Inflammatory macrophage (primary cell): ENCODE measurements around the gene FUNDC2.
A peak's percentile ranks its signal among the peaks of the same experiment; 100 is the strongest.
"Not testable (repeated sequence)": the region's sequence is repeated elsewhere in the genome, so short reads cannot be mapped to it uniquely, and the experiment has no call there.

ENCODE experiments used
- DNase-seq, 2 donors: peaks; one replicate each; pipeline ENCODE4 v3.0.0-alpha.2; 2020 to 2022
- total RNA-seq, 18 experiments: gene quantifications; one replicate each; lab custom pipeline; 2026; ENCODE audit warnings: mixed read lengths in 6 of 18, inconsistent platforms in 2 of 18; lab: John Stamatoyannopoulos, UW

FUNDC2 gene, protein sequence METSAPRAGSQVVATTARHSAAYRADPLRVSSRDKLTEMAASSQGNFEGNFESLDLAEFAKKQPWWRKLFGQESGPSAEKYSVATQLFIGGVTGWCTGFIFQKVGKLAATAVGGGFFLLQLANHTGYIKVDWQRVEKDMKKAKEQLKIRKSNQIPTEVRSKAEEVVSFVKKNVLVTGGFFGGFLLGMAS
- total RNA-seq, result 36.0 to 73.6 (median 53.9) reads per million in 18 experiments

DNA sequence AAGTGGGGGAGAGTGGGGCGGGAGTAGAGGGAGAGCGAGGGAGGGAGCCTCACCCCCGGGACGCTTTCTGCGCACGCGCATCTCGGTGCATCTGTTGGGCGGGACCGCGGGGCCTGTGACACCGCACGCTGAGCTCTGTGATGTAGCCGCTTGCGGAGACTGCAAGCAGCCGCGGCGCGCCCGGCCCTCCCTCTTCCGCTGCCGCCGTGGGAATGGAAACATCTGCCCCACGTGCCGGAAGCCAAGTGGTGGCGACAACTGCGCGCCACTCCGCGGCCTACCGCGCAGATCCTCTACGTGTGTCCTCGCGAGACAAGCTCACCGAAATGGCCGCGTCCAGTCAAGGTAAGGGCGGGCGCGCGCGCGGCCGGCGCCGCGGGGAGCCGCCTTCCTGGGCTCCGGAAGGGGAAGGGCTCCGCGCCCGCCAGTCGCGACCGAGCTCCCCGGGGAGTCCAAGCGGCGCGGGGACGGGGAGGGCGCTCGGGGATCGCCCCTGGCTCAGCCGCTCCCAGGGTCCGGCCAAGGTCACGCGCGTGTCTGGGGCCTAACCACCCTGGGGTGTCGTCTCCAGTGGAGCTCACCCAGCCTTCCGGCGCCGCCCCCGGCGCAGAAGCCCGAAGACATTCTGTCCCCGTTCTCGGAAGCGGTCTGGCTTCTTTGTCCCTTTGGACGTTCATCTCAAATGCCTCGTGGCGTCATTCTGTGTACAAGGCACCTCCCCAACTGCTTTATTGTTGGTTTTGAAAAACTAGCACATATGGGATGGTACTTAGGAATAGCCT, at the start of gene FUNDC2:
FUNDC2 (plus strand) TSS at position 118 of the 782 bp plus-strand sequence; CDS start at position 213, 95 bp downstream.
- DNase-seq, result peak; percentile 93 to 95

DNA sequence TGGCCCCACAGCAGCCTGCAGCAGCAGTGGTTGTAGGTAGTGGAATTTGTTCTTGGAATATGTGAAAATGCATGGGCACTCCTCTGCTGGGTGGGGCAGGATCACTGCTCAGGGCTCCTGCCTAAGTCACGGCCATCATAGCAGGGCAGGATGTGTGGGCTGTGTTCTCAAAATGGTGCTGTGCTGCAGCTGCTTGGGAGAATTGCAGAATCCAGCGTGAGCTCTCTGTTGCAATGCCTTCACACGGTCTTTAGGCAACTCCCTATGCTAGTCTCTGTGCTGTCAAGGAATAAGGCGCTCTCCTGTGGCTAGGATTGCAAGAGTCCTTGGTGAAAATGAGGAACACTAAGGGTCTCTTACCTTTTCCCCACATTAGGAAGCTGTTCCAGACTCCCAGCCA, 47.0 kb upstream of the FUNDC2 start:
- DNase-seq, result peak; percentile 76 to 87

DNA sequence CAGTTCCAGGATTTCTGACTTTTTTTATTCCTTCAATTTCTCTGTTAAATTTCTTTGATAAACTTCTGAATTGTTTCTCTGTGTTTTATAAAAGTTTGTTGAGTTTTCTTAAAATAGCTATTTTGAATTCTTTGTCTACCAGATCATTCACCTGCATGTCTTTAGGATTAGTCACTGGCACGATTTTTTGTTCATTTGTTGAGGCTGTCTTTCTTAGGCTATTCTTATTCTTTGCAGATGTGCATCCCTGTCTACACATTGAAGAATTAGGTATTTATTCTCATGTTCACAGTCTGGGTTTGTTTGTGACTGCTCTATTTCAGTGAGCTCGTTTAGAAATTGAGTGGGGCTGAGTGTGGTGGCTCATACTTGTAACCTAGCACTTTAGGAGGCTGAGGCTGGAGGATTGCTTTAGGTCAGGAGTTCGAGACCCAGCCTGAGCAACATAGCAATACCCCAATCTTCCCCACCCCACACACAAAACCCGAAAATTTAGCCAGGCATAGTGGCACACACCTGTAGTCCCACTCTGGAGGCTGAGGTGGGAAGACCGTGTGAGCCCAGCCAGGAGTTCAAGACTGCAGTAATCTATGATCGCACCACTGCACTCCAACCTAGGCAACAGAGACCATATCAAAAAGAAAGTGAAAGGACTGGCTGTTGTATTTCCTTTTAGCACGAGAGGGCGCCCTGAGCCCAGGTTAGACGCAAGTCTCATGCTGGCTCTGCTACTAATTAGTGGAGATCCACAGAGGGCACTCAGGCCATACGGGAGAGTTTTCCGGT, 46.1 kb upstream of the FUNDC2 start:
- peak; percentile 80 to 83 for DNase-seq

DNA sequence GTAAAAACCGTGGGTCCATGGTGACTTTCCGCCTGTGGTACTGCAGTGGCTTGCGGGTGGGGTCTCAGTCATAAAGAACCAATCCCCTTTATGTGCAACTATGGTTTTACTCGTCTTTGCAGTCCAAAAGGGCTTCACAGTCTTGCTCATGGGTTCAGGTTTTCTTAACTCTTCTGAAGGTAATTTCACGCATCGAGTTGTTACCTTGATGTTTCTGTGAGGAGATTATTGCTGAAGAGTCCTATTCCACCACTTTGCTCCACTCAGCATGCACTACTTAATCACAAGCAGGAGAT, 45.6 kb upstream of the FUNDC2 start:
- no peak for DNase-seq

DNA sequence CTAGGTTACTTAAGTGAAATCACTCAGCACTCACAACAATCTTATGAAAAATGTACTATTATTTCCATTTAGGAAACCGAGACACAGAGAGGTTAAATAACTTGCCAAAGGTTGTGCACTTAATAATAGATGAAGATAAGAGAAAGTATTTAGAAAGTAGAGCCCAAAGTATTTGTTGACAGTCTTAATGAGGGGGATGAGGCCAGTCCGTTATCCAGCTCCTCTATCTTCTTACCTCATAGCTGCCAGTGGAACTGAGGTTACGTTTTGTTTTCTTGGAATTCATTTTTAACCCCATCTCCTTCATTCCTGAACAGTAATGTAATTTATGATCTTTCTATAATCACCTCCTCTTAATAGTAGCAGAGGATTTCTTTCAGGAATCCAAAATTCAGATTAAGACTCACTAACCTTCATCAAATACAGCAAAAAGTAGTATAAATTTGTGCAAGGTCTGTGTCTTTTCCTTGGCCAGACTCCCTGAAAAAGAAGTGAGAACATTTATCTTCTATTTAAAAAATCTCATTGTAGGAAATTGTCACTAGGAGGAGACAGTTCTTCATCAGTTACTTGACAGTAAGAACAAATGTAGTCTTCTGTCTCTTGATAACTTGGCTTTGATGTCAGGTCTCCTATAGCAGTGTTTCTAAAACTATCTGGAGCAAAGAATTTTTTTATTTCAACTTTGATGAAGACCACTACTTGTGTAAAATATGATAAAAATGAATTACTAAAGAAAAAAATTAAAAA, 39.6 kb upstream of the FUNDC2 start:
- DNase-seq, result no peak

DNA sequence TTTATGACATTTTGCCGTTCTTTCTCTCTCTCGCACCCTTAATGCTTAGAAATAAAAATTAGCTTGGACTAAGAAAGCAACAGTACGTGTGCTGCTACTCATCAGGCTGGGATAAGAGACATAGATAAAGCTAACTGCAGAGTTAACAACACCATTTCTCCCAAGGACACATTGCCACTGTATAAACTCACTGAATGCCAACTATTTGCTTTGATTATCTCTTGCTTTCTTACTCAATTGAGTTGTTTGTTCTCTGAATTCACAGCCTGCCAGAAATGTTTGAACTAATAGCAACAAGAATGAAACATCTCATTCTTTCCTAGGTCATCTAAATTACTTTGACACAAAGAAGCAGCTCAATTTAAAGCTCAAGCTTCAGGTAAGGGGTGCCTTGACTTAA, 38.7 kb upstream of the FUNDC2 start:
- DNase-seq, result no peak

DNA sequence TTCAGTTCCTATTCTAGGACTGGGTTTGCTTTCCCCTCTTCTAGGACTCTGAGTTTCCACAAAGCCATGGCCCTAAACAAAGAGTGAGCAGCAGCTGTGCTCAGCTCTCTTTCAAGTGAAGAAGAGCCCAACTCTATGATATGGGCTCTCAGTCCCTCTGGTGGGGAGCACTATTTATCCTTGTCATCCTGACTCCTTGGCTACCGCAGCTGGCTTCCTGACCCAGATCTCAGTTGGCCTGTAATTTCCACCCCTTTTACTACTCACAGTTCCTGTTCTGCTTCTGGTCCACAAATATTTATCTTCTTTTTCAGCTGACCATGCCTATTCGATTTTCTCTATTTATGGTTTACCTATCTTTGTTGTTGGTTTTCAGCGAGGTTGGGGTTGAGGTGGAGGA, 37.9 kb upstream of the FUNDC2 start:
- DNase-seq, result no peak

DNA sequence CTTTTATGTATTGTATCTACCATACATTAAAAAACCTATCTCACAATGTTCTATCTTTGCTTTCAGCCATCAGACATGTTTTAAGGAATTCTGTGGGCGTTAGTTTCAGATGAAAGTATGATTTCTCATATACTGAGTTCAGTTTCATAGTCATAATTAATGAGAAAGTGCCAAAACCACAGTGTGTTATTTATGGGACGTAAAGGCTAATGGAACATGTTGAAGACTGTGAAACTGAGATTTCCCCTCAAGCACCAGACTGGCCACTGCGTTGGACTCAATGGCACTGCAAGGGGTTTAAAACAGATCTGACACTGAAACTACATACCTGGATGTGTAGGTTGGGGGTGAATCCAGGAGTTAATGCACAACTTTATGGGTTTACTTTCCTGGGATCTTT, 36.1 kb upstream of the FUNDC2 start:
- no peak for DNase-seq

DNA sequence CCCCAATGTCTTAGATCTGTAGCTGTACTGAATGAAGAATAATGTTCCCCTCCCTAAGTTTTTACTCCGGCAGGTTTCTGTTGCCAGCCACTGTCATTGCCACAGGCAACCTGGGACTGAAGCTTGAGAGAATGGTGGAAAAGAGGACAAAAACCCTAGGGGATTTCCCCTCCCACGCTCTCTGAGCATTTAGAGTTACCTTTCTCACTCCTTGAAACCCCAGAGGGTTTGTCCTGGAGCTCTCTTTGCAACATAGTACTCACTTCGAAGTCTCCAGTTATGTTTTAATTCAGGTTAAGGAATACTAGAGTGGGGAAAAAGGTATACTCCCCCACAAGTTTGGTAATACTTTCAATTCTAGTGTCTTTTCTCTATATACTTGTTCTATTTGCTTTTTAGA, 35.6 kb upstream of the FUNDC2 start:
- DNase-seq, result no peak

DNA sequence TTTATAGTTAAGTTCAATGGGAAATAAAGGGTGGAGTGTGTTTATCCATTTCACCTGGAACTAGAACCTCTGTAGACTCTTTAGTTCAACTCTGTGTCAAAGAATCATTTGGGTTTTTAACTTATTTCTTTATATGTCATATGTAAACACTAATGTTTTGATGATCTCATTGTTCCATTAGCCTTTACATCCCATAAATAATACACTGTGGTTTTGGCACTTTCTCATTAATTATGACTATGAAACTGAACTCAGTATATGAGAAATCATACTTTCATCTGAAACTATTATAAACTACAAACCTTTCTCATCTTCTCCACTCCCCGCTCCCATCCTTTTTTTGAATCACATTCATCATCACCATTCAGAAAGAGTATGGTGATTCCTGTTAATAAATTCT, 35.2 kb upstream of the FUNDC2 start:
- DNase-seq, result no peak

DNA sequence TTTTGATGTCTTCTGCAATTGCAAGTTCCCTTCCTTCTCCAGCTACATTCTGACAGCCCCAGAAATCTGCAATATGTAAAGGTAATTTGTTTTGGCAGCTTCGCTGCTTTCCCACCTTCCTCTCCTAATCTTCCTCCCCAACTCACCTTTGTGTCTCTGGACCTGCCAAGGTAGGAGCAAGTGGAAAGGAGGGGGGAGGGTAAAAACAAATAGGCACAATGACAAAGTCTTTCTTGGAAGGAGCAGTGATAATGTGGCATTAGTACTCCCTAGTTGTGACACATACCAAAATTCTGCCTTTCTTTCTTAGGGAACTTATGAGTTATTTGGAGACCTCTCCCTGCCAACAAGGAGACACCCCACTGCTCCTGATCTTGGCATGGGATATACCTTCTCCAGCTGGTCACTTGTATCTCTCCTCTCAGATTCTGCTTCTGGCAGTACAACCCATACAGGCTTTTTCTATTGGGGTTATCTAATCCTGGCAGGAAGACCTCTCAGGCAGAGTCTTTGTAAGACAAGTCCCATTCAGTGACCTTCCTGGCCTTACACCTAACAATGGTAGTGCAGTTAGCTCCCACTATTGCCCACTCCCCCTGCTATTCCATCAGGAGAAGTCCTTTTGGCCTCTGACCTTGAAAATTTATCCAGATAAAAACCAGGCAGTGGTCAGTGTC, 28.3 kb upstream of the FUNDC2 start:
- DNase-seq, result no peak

DNA sequence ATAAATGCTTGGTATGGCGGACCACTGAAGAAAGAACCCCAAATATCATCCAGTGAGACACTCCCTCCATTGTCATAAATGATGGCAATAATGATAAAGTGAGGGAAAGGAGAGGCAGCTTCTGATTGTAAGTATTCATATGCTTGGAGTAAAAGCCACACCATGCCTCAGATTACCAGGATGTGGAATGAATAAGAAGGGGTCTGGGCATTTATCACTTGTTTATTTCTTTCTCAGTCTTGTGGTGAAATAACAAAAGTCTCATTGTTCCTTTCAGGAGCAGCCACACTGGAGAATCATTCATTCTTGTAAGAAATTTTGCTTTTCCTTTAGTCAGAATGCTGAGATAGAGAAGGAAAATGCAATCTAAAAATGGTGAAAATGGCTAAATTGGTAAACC, 25.8 kb upstream of the FUNDC2 start:
- no peak for DNase-seq

DNA sequence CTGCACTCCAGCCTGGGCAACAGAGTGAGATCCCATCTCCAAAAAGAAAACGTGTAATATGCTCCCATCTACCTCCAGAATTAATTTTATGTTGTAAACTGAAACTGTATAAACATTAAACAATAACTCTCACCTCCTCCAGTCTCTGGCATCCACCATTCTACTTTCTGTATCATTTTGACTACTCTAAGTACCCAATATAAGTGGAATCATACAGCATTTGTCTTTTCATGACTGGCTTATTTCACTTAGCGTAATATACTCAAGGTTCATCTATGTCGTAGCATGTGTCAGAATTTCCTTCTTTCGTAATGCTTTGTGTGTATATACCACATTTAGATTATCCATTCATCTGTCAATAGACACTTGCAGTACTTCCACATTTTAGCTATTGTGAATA, 24.8 kb upstream of the FUNDC2 start:
- no peak for DNase-seq

DNA sequence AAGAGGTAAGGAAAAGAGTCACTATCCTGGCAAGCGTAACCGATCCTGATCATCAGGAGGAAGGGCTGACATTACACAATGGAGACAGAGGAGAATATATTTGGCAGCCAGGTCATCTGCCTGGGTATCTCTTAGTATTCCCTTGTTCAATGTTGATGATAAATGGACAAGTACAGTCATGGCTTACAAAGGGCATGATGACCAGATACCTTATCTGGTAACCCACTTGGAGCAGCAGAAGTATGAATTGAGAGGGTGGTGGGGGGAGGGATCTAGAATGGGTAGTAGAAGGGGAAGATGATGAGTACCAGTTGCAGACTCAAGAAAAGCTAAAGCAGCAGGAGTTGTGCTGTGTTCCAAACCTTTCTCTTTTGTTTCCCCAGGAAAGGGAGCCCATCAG, 21.5 kb upstream of the FUNDC2 start:
- DNase-seq, result no peak

DNA sequence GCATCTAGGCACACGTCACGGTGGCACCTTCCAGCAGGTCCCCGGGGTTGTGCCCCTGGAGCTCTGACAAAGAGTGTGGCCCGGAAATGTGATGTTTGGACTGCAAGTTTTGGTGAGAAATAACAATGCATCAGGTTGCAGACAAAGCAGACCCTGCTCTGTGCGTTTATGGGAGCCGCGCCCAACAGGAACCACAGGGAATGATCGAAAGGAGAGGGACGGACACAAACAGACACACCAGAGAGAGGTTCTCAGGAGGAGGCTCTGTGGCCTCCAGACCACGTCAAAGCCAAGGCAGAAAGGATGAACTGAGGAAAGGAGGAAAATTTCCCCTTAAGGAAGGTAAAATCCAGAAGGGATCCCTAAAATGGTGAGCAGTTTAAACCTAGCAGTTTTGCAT, 20.3 kb upstream of the FUNDC2 start:
- DNase-seq, result not testable (repeated sequence)

DNA sequence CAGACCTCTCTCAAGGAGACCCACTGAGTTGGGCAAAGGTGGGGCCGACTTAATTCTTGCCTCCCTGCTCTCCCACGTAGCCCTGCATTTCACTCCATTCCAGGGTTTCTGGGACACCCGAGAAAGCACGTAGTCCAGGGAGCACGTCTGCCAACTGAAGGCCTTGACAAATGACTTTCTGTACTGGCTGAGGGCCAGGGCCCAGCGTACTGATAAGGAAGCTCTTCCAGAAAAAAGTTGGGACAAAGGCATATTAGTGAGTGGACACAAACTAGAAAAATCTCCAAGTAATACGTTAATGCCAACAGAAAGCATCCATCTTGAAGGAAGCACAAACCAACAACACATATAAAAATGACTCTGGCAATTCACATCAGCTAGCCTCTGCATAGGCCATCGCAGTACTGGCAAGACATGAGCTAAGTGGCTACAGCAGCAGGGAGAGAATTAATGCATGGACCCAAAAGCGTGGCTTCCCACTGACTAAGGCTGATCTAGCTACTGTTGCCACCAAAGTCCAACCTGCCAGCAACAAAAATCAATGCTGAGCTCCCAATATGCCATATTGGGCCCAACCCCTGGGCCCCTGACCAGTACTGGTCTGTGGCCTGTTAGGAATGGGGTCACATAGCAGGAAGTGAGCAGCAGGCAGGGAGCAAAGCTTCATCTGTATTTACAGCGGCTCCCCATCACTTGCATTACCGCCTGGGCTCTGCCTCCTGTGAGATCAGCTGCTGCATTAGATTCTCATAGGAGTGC, 19.6 kb upstream of the FUNDC2 start:
- DNase-seq, result not testable (repeated sequence)

DNA sequence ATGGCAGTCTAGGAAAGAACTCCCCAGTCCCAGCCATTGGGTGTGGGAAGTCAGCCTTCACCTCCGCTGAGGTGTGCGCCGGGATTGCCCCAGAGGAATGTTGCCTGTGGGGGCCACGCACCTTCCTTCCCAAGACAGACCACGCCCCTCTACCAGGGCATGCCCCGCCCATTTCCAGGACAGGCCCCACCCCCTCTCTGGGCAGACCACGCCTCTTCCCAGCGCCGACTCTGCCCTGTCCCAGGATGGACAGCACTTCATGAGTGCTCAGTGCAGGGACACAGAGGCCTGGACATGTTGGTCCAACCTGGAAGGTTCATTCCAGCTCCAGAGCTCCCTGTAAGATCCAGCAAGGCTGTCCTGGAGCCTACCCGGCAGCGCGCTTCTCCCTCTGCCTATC, 18.1 kb upstream of the FUNDC2 start:
- not testable (repeated sequence) for DNase-seq

DNA sequence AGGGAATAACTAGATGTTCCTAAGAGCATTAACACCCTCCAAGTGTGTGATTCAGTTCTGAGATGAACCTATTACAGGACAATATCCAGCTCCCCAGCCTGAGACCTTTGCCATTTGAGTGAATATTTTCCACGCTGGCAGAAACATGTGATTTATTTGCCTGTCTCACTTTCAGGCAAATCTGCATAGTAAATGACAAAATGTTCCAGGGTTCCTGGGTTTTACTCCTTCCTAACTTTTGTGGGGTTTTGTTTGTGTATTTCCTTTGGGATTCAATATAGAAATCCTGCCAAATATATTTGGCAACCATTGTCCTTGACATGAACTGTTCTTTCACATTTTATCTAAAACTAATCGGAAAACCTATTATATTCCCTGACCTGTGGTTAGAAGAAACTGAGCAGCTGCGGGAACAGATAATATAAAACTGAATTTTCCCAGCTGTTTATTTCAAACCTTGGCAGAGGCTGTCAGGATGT, 16.6 kb upstream of the FUNDC2 start:
- DNase-seq, result no peak

DNA sequence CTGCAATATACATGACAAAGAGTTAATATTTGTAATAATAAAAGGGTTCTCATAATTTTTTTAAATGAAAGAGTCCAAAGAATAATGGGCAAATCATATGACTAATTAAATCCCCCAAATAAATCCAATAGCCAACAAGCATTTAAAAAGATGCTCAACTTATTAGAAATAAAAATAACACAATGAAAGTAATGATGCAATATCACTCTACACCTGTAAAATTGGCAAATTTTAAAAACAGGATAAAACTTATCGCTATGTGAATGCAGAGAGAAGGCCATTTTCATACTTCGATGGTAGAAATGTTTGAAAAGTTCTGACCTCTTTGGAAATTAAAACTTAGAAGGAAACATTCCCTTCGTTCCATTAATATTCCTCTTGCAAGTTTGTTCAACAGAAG, 6.1 kb upstream of the FUNDC2 start:
- no peak for DNase-seq

DNA sequence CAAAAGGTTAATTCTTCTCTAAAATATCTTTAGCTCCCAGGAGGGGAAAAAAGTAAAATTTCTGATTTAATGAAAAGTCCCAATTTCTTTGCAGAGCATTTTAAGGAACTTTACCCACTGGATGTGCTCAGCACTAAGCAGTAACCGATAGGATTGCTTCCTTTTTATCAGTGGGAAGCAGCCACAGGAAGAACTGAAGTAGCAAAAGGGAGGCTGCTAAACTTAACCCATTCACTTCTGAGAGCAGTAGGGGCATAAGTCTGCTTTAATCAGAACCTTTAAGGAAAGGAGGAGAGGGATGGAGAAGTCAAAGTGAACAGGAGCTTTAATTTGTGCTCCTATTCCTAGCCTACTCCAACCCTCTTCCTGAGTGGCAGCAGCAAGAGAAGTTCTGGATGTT, 4.1 kb upstream of the FUNDC2 start, which contains the start of gene F8:
F8 (minus strand) TSS at position 139 of the 400 bp plus-strand sequence. CDS start 171 bp downstream, outside the sequence.
- peak; percentile 17 to 38 for DNase-seq
